Activated T-cell treated with anti-CD3 and anti-CD28 coated beads for 4 hours (primary cell): Measurements from ENCODE around the gene SIL1.
"Not testable (repeated sequence)": the region's sequence is repeated elsewhere in the genome, so short reads cannot be mapped to it uniquely, and the experiment has no call there.

Experiments
- DNase-seq: peaks from one replicate; pipeline ENCODE4 v3.0.0-alpha.2; 2020

Gene SIL1

GRCh38 chr5:139171779-139172404 is 26.3 kb downstream of the SIL1 start:
- no peak for DNase-seq

DNA sequence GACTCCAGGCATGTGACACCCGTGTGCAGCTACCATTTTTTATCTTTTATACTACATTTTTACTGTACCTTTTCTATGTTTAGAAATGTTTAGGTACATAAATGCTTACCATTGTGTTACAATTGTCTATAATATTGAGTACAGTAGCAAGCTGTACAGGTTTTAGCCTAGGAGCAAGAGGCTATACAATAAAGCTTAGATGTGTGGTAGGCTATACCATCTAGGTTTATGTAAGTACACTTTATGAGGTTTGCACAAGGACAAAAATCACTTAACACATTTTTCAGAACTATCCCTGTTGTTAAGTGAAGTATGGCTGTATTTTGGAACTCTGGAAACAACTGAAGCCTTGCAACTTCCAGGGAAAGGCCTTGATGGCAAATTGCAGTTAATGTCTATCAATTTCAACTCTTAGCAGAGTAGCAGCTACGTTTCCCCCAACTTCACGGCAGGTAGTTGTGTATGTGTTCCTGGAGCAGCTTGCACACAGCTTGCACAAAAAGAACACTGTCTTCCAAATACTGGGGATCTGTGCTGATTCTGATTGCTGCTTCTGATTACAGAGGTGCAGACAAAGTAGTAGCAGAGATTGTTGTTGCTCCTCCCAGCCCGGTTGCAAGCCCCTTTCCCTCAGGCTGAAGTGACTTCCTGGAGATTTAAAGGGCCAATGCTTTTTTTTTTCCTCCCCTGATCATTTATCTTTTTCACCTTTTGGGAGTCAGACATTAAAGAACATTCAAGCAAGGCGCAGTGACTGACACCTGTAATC is 30.0 kb downstream of the SIL1 start:
- DNase-seq: no peak

DNA sequence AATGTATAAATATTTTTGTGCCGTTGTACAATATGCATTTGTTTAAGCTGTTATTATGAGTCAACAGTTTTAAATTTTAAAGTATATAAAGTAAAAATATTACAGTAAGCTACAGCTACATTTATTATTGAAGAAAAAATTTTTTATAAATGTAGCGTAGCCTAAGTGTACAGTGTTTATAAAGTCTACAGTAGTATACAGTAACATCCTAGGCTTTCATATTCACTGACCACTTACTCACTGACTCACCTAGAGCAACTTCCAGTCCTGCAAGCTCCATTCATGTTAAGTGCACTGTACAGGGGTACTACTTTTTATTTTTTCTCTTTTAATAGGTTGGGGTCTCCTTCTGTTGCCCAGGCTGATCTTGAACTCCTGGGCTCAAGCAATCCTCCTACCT is 30.6 kb downstream of the SIL1 start:
- no peak for DNase-seq

DNA sequence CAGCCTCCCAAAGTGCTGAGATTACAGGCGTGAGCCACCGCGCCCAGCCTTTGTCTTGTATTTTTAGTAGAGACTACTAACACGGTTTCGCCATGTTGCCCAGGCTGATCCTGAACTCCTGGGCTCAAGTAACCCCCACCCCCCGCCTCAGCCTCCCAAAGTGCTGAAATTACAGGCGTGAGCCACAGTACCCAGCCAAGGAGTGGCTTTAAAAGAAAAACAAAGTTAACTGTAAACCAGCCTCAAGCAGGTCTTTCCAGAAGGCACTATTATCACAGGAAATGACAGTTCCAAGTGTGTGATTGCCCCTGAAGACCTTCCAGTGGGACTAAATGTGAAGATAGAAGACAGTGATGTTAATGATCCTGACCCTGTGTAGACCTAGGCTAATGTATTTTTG is 31.1 kb downstream of the SIL1 start:
- no peak for DNase-seq

DNA sequence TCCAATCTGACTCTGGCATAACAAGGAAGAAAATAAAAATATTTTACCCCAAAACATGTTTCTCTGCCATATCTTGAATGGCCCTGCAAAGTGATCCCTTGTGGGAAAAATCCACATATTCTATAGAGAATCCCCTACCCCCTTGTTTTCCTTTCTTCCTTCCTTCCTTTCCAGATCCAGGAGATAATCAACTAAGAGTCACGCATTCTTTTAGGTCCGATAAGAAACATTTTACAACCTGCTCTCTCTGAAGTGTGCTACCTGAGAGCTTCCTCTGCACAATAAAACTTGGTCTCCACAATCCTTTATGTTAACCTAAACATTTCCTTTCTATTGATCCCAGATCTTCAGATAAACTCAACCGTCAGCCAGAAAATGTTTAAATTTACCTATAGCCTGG is 33.3 kb downstream of the SIL1 start:
- DNase-seq: not testable (repeated sequence)

DNA sequence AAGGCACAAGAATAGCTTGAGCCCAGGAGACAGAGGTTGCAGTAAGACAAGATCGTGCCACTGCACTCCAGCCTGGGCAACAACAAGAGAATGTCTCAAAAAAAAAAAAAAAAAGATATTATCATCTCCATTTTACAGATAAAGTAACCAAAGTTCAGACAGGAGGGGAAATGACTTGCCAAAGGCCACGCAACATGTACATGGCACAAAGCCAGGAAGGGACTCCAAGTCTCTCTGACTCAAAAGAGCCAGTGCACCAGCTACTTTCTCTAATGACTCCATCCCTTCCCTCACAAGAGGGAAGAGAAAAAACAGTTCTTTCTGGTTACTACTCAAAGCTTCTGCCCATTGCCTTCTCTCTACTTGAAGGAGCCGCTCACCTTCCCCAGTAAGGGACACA is 34.1 kb downstream of the SIL1 start:
- no peak for DNase-seq

DNA sequence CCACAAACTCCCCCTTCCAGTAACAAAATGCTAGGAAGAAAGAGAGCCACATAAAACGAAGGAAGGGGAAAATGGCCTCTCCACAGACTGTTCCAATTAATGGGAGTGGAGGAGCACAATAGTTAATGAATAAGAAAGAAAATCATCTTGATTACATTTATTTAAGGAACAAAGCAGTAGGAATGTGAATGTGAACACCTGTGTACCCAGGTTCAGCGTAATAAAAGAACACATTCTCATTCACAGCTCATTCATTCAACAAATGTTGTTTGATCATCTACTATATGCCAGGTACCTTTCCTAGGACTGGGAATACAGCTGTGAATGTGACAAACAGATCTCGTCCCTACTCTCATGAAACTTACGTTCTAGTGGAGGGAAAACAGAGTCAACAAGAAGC is 35.7 kb downstream of the SIL1 start:
- DNase-seq: no peak

DNA sequence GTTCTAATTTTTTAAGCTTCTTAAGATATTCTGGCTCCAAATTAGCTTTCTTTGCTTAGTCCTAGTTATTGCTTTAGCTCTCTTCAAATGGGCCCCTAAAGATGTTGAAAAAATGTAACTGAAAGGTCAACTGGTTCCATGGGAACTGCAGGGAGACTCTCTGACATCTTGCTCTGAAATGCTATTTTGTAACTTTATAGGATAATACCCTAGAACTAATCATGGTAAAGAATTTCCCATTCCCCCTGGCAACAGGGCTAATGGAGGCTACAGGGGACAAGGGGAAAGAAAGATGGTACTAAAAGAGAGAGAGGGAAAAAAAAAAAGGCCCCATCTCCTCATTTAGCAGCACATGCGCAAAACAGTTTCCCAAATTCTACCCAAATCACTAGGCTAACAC is 39.4 kb downstream of the SIL1 start:
- no peak for DNase-seq

GRCh38 chr5:139157556-139157955 is 40.6 kb downstream of the SIL1 start:
- DNase-seq: no peak

GRCh38 chr5:139156814-139157213 is 41.4 kb downstream of the SIL1 start:
- DNase-seq: no peak

DNA sequence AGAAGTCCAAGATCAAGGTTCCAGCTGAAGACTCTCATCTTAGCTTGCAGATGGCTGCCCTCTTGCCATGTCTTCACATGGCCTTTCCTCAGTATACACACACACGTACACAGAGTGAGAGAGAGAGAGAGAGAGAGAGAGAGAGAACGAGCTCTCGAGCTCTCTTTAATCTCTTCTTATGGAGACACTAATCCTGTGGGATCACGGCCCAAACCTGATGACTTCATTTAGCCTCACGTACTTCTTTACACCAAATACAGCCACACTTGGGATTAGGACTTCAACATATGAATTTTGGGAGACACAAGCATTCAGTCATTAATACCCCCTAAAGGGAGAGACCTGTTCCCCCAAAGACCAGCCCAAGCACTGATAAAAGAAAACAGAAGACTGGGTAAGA is 42.8 kb downstream of the SIL1 start:
- DNase-seq: no peak

DNA sequence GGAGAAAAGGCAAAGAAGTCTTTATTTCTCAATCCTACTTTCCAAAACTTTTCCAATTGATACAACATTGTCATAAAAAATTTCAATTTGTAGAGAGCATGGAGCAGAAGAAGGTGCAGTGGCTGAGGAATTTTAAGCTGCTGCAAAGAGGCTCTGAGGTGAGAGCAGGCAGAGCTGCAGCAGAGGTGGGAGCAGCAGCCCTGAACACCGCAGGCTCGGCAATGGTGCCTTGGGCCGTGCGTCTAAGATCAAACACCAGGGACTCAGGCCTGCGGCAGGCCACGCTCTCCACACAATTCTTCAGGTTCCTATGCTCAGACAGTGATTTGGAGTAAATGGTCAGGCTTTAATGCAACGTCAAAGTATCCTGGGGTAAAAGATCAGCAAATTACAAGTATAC is 46.3 kb downstream of the SIL1 start:
- no peak for DNase-seq

GRCh38 chr5:139150367-139150999 is 47.7 kb downstream of the SIL1 start:
- no peak for DNase-seq

DNA sequence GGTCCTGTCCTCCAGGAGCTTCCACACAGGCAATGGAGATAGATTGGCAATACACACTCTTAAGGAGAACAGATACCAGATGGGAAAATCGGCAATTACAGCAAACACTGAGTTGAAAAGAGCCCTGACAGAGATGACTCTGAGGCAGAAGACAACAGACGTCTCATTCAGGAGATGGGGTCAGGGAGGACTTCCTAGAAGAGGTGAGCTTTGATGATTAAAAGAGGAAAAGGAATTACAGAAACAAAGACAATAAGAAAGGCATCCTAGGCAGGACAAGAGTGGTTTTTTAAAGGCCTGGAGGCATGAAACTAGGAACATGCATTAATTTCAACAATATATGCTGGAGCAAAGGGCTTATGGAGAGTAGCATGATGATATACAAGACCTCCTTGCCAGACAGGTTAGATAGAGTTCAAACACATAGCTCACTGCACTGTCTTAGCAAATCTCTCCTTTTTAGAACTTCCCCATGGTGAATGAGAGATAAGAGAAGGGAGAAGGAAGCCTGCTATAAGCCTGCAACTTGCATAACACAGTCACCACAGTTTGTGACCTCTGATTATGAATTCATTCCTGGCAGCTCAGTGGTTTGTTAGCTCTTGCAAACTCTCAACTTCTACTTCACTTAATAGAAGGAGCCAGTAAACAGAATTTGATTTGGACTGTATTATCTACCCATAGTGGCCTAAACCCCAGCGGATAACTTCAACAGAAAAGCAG is 48.5 kb downstream of the SIL1 start:
- DNase-seq: no peak

GRCh38 chr5:139148986-139149385 is 49.2 kb downstream of the SIL1 start:
- DNase-seq: no peak

GRCh38 chr5:139148306-139148705 is 49.9 kb downstream of the SIL1 start:
- DNase-seq: no peak

DNA sequence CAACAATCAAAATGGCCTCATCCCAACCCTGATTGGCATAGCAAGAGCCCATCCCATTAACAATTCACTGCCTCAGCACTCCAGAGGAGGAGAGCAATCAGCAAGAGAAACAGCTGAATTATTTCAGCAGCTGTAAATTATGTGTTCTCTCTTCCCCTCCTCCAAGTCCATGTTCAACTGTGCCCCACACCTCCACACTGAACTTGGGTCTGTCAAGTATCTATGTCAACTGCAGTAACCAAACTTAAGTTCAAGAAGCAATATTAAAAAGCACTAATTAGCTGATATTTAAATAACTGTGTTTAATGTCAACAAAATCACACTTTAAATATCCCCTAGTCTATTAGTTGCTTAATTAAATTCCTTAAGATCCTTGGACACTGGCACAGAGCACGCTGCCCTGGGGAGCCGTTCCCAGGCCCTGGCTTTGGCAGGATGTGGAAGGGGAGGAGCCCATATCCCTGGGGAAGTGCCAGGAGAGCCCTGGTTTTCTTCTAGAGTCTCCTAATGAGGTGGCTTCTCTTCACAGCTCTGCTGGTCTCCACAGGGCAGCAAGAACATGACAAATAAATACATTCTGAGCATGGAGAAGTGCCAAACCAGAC is 50.6 kb downstream of the SIL1 start:
- no peak for DNase-seq

DNA sequence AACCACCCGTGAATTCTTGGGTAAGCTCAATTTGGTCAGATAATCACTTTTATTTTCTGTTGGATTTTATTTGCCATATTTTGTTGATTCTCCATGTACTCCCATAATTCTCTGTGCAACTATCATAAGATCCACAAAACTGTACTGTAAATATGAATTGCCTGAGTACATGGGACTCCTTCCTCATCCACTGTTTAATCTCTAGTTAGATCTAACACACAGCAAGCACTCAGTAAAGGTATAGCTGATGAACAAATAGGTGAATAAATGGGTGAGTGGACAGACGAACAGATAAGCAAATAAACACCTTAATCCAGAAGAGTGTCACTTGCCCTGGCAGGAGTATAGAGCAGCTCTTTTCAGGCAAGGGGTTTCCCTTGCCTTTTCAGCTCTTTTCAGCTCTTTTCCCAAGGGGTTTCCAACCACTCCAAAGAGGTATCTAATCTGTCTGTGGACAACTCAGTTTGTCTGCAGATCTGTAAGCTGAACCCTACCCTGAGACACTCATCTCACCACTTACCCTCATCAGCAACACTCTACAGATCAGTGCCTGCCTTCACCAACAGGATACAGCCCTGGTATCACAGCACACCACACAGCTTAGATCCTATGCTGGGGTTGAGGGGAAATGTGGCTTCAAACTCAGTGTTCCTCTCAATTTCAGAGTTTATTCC is 51.2 kb downstream of the SIL1 start:
- DNase-seq: no peak

DNA sequence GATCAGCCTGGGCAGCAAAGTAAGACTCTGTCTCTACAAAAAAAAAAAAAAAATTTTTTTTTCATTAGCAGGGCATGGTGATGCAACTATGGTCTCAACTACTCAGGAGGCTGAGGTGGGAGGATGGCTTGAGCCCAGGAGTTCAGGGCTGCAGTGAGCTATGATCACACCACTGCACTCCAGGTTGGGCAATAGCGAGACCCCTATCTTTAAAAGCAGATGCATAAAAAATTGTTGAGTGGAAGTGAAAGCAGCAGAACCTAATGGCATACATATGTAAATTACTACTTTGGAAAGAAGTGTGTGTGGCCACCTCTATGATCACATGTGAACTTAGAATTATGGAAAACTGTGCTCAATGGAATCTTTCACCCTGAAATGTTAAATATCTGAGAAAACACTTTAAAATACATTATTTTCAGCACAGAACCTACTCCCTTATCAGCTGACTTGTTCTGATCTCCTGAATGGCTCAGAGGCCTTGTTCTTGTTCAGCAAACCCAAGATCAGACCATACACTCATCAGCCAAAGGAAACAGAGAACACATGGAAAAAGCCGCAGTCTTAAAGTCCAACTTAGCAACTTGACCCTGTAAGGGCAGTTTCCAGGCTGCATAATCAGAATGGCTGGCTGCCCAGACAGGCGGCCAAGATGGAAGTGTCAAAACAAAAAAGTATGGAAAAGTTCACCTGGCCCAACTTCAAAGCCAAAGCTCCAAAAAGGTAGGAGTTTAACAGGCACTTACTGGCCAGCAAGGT is 56.5 kb downstream of the SIL1 start:
- DNase-seq: no peak

DNA sequence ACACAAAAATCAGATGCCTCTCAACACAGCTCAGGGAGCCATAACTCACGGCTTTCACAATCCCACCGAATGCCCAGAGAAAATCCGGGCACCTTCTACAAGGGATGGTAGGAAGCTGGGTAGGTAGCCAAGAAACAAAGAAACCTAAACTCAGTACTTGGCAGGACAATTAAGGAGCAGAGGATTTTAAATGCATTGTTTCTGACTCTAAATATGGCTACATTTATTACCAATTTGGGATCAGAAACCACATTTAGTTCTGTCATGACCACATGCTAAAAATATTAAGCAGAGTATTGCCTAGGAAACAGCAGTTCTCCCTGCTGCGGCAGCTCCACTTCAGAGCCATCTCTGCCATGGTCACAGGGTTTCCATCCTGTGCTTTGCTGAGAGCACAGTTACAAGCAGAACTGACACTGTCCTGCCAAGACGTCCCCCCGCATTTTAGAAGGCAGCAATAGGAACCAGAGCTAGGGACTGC is 57.5 kb downstream of the SIL1 start:
- no peak for DNase-seq

DNA sequence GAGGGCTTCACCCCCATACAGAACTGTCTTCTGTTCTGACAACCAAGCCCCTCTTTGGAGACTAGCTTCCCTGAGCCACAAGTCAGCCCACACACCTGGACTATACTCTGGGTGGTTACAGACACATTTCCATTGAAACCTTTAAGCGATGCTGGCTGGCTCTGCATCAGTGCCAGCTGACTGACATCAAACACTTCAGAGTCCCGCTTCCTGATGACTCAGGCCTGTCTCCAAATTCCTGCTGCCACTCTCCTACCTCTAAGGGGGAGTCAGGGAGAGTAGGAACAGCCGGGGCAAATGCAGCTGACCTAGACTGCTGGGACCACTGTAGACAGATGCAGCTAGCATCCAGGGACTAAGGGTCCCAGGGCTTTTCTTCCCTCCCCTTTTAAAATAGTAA is 59.4 kb downstream of the SIL1 start:
- DNase-seq: no peak

DNA sequence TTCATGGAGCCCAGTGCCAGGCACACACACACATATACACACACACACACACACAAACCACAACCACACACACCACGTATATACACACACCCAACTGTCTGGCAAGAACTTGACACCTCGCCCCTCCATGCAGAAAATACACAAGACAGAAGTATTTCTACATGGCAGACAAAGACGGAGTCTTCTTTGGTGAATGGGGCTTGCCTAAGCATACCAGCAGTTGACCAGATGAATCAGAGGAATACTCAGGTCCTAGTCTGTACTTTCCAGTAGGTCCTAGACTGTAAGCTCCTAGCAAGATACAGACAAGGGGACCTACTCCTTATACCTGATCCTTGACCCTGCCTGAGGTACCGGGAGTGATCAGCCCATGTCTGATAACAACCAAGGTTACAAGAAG is 60.1 kb downstream of the SIL1 start:
- no peak for DNase-seq
